Measurements from ENCODE around the gene SAPCD2.
A peak's percentile ranks its signal among the peaks of the same experiment; 100 is the strongest.
"Not testable (repeated sequence)": the region's sequence is repeated elsewhere in the genome, so short reads cannot be mapped to it uniquely, and the experiment has no call there.

Gene SAPCD2

DNA sequence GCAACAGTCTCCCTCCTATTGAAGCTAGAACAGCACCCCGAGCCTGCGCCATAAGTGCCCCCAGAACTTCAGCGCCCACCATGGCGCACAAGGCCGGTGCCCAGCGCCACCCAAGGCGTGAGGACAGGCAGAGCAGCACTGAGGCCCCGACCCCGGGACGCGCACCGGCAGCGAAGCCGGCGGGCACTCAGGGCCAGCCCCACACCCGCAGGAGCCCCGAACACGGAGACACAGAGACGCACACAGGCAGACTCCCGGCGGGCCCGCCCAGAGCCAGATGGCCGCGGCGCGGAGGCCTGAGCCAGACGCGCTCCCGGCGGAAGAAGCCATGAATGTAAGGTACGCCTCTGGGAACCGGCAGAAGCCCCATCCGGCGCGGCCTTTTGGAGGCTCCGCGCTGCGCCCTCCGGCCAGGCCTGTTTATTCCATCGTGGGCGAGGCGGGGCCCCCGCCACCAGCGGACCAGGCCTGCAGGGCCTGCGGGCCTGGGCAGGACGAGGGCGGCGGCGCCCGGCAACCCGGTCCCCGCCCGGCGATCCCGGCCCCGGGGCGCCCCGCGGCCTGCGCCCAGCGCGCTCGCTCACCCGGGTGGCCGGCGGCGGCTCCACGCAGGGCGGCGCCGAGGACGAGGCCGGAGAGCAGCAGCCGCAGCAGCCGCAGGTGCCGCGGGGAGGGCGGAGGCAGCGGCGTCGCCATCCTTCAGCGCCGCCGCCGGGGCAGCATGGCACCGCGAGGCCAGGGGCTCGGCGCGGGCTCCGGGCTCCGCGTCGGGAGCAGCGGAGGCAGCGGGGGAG, 24.9 kb downstream of the SAPCD2 start:
- no peak for DNase-seq

DNA sequence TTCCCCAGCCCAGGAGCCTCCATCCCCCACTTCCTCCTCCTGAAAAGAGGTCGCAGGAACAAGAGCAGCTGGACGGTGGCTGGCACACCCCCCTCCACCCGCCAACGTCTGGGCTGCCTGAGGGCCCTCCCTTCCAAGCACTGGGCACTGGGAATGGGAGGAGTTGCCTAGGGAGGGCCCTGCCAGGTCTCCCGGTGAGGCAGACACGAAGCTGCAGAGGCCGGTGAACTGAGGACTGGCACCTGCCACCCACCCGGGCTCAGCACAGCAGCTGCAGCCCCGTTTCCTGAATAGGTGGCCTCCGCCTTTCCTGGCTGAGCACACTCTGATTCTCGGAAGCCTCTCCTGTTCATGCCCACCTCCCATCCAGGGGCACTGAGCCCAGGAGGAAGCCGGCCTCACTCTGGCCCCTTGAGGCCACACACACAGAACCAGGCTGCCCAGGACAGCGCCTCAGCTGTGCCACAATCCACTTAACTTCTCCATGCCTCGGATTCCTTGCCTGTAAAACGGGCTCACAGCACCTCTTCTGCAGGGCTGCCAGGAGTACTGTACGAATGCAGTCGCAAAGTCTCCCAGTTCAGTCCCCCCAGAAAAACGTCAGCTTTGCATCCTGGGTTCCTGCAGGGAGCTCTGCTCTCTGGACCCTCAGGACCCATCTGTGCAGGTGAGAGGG, 25.7 kb downstream of the SAPCD2 start:
- no peak for DNase-seq

DNA sequence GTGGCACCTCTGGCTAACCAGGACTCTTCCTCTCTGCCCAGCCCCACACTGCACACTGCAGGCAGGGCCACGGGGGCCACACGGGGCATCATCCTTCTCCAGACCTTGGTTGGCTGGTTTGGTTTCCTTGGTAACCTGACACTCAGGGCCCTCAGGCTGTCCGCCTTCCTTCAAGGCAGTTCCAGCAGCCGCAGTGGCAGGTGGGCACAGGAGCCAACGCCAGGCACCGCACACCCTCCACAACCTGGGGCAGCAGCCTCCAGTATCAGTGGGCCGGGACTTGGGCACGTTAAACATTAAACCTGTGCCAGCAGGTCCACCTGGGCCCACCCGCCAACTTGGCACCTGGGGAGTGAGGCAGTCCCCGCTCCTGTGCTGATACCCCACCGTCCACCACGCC, 26.3 kb downstream of the SAPCD2 start:
- no peak for DNase-seq

DNA sequence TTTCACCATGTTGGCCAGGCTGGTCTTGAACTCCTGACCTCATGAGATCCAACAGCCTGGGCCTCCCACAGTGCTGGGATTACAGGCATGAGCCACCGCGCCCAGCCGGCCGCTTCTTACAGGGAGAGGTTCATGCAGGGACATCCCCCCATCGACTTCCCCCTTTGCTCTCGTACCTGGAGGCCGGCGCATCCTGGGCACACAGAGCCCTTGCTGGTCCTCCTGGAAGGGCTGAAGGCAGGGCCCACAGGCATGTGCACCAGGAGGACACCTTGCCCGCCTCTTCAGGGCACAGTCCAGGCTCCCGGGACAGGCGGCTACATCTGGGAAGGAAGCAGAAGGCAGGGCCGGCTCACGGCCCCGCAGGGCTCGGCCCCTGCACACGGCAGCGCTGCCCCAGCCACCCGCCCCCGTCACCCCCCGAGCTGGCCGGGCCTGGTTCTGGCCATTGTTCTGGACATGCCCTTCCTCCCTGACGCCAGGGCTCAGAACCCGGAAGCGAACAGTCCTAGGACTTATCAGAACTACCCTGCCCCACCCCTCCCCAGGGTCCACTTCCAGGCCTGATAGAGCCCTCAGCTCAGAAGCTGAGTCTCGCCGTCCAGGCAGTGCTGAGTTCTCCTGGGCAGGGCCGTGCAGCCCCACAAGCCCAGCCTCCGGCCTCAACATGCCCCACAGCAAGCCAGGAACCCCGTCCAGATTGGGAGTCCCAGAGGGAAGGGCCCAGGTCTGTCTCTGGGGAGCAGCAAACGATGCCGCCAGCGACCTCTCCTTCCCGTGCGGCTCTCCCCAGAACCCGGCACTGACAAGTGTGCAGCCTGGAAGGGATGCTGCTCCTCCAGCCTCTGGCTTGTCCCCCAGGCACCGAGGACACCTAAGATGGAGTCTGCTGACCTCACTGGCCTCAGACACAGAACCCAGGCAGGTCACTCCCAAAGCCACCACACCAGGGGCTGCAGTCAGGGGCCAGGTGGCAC, 27.3 kb downstream of the SAPCD2 start:
- no peak for DNase-seq

DNA sequence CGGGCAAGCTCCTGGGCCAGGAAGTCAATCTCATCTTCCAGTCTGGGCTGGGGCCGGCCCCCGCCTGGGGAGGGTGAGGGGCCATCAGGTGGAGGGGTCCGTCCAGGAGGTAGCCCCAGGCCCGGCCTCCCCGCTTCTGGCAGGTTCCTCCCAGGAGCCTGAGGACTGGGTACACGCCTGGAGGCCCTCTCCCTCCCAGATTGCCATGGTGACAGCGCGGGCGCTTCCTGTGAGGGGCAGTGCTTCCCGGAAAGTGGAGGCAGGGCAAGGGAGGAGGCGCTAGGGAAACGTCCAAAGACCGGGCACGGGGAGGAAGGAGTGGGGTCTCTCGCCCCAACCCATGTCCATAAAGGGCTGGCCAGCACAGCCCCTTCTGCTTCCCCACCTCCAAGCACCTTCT, 29.2 kb downstream of the SAPCD2 start:
- DNase-seq = no peak

DNA sequence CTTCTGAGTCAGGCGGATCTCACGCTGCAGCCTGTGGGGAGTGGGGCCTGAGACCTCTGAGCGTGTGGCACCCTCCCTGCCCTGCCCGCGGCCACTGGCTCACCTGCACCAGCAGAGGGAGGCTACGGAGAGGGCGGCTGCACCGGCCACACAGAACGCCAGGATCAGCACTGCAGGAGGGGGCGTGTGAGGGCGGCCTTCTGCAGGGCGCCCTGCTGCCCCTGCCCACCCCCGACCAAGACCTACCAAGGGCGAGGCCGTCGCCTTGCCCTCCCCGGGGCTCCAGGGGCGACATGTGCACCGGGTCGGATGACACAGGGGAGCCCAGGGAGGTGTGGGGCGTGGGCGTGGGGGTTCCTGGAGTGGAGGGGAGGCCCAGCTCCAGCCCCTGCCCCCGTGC, 29.8 kb downstream of the SAPCD2 start:
- DNase-seq = no peak

GRCh38 chr9:137039611-137040366, 30.6 kb downstream of the SAPCD2 start:
- no peak for DNase-seq

DNA sequence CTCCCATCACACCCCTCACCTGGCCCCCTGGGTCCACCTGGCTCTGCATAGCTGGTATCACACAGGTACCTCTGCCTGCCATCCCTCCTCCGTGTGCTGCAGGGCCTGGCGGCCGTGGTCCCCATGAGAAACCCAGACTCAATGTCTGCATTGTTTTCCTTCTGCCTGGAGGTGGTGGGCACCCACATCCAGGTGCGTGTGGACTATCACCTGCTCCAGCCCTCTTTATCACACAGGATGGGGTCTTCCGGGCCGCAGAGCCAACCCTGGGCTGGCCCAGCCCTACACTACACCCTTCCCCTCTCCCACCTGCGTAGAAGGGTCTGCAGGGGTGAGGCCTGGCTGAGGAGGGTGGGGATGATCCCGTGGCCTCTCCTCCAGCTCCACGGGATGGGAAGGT, 31.4 kb downstream of the SAPCD2 start:
- DNase-seq = no peak

DNA sequence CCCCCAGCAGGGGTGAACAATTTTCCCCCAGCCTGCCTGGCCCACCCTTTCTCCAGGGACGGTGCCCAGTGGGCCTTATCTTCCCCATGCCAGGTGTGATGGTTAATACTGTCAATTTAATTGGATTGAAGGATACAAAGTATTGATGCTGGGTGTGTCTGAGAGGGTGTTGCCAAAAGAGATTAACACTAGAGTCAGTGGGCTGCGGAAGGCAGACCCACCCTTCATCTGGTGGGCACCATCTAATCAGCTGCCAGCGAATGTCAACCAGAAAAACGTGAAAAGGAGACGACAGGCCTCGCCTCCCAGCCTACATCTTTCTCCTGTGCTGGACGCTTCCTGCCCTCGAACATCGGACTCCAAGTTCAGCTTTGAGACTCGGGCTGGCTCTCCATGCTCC, 32.9 kb downstream of the SAPCD2 start:
- DNase-seq = no peak

- DNase-seq = no peak
These were observed 33.3 kb downstream of the SAPCD2 start for GRCh38 chr9:137037035-137037434.

- no peak for DNase-seq
These were observed 34.4 kb downstream of the SAPCD2 start for GRCh38 chr9:137035937-137036336.

DNA sequence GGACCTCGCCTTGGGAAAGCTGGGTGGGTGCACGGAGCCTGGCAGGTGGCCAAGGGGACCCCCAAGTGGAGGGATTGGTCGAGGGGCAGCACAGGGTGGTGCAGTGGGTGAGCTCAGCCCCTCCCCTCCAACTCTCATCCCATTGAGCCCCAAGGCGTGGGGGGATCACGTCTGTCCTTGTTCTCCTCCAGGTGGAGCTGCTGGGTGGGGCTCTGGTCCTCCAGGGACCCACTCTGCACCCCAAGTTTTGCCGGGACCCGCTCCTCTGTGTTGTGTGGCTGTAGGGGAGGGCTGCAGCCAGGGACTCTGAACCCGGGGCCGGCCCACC, 34.9 kb downstream of the SAPCD2 start:
- DNase-seq = no peak

DNA sequence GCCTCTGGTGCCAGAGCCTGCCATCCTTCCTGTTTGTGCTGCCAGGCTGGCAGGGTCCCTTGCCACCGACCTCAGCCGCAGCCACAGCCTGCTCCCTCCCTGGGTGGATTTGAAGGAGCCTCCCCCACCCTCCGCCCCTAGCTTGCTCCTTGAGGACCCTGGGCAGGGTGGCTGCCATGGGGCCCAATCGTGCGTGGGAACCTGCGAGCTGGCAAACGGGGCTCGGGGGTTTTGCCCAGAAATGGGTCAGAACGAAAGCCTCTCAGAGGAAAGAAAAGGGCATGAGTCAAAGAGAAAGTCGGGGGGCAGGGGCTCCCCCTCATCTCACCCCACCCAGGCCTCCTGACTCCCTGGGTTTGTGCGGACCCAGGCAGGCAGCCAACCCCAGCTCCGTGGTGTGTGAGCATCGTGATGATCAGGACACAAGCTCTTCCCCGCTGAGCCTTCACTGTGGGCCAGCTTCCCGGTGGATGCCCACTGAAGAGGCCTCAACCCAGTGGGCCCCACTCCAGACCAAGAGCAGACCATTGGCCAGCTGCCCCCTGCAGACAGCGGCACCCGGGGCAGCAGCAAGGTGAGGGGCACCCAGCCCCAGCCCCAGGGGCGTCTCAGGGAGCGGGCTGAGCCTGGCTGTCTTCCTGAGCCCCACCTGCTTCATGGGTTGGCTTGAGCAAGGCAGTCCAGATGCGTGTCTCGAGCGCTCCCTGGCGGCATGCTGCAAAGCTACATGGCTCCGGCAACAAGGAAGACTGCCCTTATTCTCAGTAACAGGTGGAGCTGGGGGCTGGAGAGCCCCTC, 35.4 kb downstream of the SAPCD2 start:
- peak; percentile 42 to 54 for DNase-seq

- no peak for DNase-seq
These were observed 36.2 kb downstream of the SAPCD2 start for GRCh38 chr9:137034039-137034708.

GRCh38 chr9:137033481-137033880, 36.9 kb downstream of the SAPCD2 start:
- not testable (repeated sequence) for DNase-seq

GRCh38 chr9:137032858-137033257, 37.5 kb downstream of the SAPCD2 start:
- no peak for DNase-seq

DNA sequence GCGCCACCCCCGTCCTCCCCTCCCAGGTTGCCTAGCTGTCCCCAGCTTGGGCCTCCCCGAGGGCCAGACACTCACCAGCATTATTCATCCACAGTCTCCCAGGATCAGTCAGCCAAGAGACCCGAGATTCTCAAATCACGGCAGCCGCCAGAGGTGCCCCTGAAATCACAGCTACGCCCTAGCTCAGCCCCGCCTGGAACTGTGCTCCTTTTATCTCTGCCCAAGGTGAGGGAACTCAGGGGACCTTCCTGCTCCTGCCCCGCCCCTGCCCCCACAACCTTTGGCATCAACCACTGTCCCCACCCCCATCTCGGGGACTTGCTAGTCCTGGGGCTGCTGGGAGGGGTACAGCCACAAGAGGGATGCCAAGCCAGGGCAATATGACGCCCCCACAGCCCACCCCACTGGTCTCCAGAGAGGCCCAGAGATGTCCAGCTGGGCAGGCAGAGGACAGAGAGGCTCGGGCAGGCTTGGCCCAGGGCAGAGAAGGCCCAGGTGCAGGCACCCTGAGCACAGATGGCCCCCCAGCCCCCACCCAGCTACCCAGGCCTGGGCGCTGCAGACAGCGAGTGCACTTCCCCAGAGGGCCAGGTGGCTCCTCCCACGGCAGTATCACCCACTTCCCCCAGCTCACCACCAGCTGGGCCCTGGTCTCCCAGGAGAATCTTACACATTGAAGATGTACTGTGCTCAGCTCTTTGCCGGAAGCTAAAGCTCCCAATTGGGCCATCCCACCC, 38.3 kb downstream of the SAPCD2 start, which contains the start of gene FUT7:
FUT7 (minus strand) TSS at position 185 of the 737 bp plus-strand sequence; CDS start at position 88, 97 bp downstream.
- DNase-seq = no peak

- DNase-seq = no peak
These were observed 39.5 kb downstream of the SAPCD2 start for GRCh38 chr9:137030538-137031527.

GRCh38 chr9:137030006-137030405, 40.4 kb downstream of the SAPCD2 start:
- DNase-seq = no peak

All from NCI-H187 (cell line).